Measurements from ENCODE around the gene SUSD2.

DNA sequence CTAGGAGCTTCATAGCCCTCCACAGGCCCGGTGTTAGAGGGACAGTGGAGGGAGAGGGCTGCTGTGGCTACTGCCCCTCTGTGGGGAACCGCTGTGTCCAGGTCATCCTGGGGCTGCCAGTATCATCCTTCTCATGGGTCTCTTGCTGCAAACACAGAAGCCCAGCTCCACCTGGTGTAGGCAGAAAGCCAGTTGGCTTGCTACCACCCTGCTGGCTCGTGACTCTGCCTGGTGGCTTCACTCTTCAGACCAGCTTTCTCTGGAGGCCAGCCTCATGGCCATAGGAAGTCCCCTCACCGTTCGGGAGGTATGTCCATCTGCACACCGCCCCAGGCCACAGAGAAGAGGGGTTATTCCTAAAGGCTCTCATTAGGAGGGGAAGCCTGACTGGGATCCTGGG, 19.4 kb upstream of the SUSD2 start:
- TF ChIP-seq CREB1 (IDR thresholded peaks at IDR 0.05), result no peak
- no peak for TF ChIP-seq EZH2 (IDR thresholded peaks at IDR 0.05; ENCODE audit: low read depth, low read length, severe bottlenecking)
- no peak for TF ChIP-seq RAD21 (IDR thresholded peaks at IDR 0.05 in 1 of 2, conservative IDR thresholded peaks at IDR 0.05 in 1 of 2; ENCODE audit: low read depth in 2 of 2, low read length in 2 of 2)
- TF ChIP-seq ZNF274 (IDR thresholded peaks at IDR 0.05; ENCODE audit: borderline replicate concordance, extremely low read depth, low read length), result no peak
